GM06990 (cell line): ENCODE data around the gene MSH3.

Experiments used
- DNase-seq: peaks from one replicate; pipeline ENCODE4 v3.0.0-alpha.2; 2011; ENCODE audit not compliant: insufficient read length; ENCODE audit errors: extremely low read depth
- H3K27me3 ChIP-seq: replicated peaks from 2 replicates; pipeline ENCODE4 v1.6.0; 2011; ENCODE audit warnings: low read length; ENCODE audit not compliant: control insufficient read depth, insufficient read depth
- H3K36me3 ChIP-seq: 2 replicates; pipeline ENCODE4 v1.5.1; 2011; ENCODE audit warnings: low read length; ENCODE audit not compliant: control insufficient read depth, insufficient read depth
- H3K4me3 ChIP-seq: replicated peaks from 2 replicates; pipeline ENCODE4 v1.5.1; 2011; ENCODE audit warnings: low read depth, mild to moderate bottlenecking, control low read depth, low read length
- TF ChIP-seq, protein P1 (sequence below): IDR thresholded peaks from 2 replicates; pipeline ENCODE4 v1.5.1; 2011; ENCODE audit warnings: low read length, control low read depth, mild to moderate bottlenecking, inconsistent platforms; ENCODE audit not compliant: insufficient read depth, poor library complexity, severe bottlenecking

MSH3 gene

DNA sequence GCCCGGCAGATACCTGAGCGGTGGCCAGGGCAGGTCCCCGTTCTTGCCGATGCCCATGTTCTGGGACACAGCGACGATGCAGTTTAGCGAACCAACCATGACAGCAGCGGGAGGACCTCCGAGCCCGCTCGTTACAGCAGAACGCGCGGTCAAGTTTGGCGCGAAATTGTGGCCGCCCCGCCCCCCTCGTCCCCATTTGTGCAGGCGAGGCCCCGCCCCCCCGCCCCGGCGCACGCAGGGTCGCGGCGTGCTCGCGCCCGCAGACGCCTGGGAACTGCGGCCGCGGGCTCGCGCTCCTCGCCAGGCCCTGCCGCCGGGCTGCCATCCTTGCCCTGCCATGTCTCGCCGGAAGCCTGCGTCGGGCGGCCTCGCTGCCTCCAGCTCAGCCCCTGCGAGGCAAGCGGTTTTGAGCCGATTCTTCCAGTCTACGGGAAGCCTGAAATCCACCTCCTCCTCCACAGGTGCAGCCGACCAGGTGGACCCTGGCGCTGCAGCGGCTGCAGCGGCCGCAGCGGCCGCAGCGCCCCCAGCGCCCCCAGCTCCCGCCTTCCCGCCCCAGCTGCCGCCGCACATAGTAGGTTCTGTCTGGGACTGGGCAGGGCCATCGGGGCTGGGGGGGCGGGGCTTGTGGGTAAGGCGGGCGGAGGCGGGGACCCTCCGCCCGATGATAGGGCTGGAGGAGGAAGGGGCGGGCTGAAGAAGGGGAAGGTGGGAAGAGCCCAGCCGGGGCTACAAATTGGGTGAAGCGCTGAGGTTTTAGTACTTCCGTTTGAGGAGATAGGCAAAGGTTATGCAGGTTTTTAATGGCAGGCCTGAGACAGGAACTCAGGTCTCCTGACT is at the start of gene MSH3, which contains the start of gene DHFR:
MSH3 (plus strand) TSS at position 262 of the 840 bp plus-strand sequence; CDS start at position 338, 76 bp downstream.
DHFR (minus strand) TSS at position 593 of the 840 bp plus-strand sequence; CDS start at position 99, 494 bp downstream.
- DNase-seq: peak; percentile 96
- Histone ChIP-seq H3K27me3 (no peaks in the 10 kb centered on the region), H3K36me3 (peaks cover 1% of the 10 kb centered on the region; the same call in 1 of the 2 replicates), H3K4me3 (peak within 1 kb of the TSS; percentile 85)
- TF ChIP-seq, protein P1, sequence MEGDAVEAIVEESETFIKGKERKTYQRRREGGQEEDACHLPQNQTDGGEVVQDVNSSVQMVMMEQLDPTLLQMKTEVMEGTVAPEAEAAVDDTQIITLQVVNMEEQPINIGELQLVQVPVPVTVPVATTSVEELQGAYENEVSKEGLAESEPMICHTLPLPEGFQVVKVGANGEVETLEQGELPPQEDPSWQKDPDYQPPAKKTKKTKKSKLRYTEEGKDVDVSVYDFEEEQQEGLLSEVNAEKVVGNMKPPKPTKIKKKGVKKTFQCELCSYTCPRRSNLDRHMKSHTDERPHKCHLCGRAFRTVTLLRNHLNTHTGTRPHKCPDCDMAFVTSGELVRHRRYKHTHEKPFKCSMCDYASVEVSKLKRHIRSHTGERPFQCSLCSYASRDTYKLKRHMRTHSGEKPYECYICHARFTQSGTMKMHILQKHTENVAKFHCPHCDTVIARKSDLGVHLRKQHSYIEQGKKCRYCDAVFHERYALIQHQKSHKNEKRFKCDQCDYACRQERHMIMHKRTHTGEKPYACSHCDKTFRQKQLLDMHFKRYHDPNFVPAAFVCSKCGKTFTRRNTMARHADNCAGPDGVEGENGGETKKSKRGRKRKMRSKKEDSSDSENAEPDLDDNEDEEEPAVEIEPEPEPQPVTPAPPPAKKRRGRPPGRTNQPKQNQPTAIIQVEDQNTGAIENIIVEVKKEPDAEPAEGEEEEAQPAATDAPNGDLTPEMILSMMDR: peak; percentile 16

- no peak for DNase-seq
- Histone ChIP-seq H3K27me3 (no peaks in the 10 kb centered on the region), H3K4me3 (no peak overlapping the region), H3K36me3 (no peaks in the 10 kb centered on the region)
- TF ChIP-seq, protein P1: no peak
Measured at GRCh38 chr5:80607343-80607742, 47.1 kb upstream of the MSH3 start.

GRCh38 chr5:80607832-80608231 is 46.6 kb upstream of the MSH3 start:
- Histone ChIP-seq H3K4me3 (no peak overlapping the region), H3K27me3 (no peaks in the 10 kb centered on the region), H3K36me3 (no peaks in the 10 kb centered on the region)
- DNase-seq: peak; percentile 35
- TF ChIP-seq, protein P1: no peak

- DNase-seq: no peak
- TF ChIP-seq, protein P1: no peak
- no peak overlapping the region for H3K4me3 ChIP-seq
- H3K36me3 ChIP-seq: no peaks in the 10 kb centered on the region
- H3K27me3 ChIP-seq: no peaks in the 10 kb centered on the region
Measured at GRCh38 chr5:80608731-80609130, 45.7 kb upstream of the MSH3 start.

DNA sequence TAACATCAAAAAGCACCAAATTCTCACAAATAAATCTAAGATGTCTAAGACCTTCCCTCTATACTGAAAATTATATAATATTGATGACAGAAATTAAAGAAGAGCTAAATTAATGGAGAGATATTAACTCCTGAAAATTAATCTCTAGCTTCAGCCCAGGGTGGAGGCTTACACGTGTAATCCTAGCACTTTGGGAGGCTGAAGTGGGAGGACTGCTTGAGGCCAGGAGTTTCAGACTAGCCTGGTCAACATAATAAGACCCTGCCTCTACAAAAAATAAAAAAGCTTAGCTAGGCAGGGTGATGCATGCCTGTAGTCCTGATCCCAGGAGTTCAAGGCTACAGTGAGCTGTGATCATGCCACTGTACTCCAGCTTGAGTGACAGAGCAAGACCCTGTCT is 44.8 kb upstream of the MSH3 start:
- Histone ChIP-seq H3K27me3 (no peaks in the 10 kb centered on the region), H3K4me3 (no peak overlapping the region), H3K36me3 (no peaks in the 10 kb centered on the region)
- no peak for DNase-seq
- TF ChIP-seq, protein P1: no peak
